Neutrophil (primary cell): ENCODE data around the gene ZFTA.

Source experiments
- H3K27ac ChIP-seq: fragments of 200-600 bp; sonication (generic); 2 replicates; pipeline ENCODE4 v1.5.1; 2016; ENCODE audit warnings: mild to moderate bottlenecking, moderate library complexity
- H3K27me3 ChIP-seq: fragments of 200-600 bp; sonication (generic); 2 replicates; pipeline ENCODE4 v1.6.0; 2016; ENCODE audit warnings: mild to moderate bottlenecking
- H3K36me3 ChIP-seq: fragments of 200-600 bp; sonication (generic); 2 replicates; pipeline ENCODE4 v1.5.1; 2017
- H3K4me1 ChIP-seq, 2 experiments: fragments of 200-600 bp in 1 of 2; sonication (generic) in 1 of 2; 1 replicate in 1 of 2; 2 replicates in 1 of 2; pipeline versions ENCODE4 v1.5.1 to v1.6.1; 2013 to 2016; ENCODE audit warnings: low read depth in 1 of 2, low read length in 1 of 2, mild to moderate bottlenecking in 1 of 2, moderate library complexity in 1 of 2; ENCODE audit not compliant: control insufficient read depth in 1 of 2, insufficient read depth in 1 of 2
- H3K4me3 ChIP-seq, 2 experiments: fragments of 200-600 bp in 1 of 2; sonication (generic) in 1 of 2; 1 replicate in 1 of 2; 2 replicates in 1 of 2; pipeline ENCODE4 v1.5.1; 2013 to 2016; ENCODE audit warnings: low read depth in 1 of 2, low read length in 1 of 2, mild to moderate bottlenecking in 1 of 2, moderate library complexity in 1 of 2
- H3K9me3 ChIP-seq: fragments of 200-600 bp; sonication (generic); 2 replicates; pipeline ENCODE4 v1.5.1; 2016
- TF ChIP-seq, protein P1 (sequence below): fragments of 200-600 bp; sonication (generic); IDR thresholded peaks from 2 replicates; pipeline ENCODE4 v1.5.1; 2016; ENCODE audit warnings: antibody characterized with exemption

The ZFTA gene

DNA sequence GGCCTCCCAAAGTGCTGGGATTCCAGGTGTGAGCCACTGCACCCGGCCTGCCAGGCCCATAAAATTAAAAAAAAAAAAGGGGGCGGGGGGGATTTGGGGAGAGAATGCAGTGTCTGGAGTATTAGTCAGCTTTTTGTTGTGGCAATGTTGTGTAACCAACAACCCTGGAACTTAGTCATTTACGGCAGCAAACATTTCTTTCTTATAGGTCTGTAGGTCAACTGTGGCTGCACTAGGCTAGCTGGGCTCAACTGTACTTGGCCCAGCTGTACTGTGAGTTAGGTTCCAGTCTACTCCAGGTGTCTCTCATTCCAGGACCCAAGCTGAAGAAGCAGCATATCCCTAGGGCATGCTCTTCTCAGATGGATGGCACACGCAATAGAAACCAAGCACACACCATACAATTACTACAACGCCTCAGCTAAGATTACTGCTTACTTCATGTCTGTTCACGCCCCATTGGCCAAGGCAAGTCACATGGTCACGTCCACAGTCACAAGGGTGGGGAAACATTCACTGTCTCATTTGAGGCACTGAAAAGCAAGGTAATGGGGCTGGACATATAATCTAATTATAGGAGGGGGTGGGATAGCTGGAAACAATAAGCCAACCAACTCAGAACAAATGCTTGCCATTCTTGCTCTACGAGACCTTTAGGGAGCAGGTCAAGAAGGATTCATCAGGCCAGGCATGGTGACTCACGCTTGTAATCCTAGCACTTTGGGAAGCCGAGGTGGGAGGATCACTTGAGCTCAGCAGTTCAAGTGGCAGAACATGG, 34.3 kb upstream of the ZFTA start:
- Histone ChIP-seq H3K27me3 (peaks cover 12% of the 10 kb centered on the region), H3K4me3 (no peak overlapping the region), H3K36me3 (no peaks in the 10 kb centered on the region), H3K4me1 (no peaks in the 10 kb centered on the region), H3K9me3 (no peaks in the 10 kb centered on the region), H3K27ac (no peak overlapping the region)
- TF ChIP-seq, protein P1, sequence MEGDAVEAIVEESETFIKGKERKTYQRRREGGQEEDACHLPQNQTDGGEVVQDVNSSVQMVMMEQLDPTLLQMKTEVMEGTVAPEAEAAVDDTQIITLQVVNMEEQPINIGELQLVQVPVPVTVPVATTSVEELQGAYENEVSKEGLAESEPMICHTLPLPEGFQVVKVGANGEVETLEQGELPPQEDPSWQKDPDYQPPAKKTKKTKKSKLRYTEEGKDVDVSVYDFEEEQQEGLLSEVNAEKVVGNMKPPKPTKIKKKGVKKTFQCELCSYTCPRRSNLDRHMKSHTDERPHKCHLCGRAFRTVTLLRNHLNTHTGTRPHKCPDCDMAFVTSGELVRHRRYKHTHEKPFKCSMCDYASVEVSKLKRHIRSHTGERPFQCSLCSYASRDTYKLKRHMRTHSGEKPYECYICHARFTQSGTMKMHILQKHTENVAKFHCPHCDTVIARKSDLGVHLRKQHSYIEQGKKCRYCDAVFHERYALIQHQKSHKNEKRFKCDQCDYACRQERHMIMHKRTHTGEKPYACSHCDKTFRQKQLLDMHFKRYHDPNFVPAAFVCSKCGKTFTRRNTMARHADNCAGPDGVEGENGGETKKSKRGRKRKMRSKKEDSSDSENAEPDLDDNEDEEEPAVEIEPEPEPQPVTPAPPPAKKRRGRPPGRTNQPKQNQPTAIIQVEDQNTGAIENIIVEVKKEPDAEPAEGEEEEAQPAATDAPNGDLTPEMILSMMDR = no peak

DNA sequence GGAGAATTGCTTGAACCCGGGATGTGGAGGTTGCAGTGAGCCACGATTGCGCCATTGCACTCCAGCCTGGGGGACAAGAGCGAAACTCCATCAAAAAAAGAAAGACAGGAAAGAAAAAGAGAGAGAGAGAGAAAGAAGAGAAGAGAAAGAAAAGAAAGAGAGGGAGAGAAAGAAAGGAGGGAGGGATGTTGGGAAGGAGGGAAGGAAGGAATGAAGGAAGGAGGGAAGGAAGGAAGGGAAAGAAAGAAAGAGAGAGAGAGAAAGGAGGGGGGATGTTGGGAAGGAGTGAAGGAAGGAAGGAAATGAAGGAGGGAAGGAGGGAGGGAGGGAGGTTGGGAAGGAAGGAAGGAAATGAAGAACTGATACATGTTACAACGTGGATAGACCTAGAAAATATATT, 32.3 kb upstream of the ZFTA start:
- Histone ChIP-seq H3K27ac (no peak overlapping the region), H3K4me1 (no peaks in the 10 kb centered on the region), H3K4me3 (no peak overlapping the region), H3K9me3 (no peaks in the 10 kb centered on the region), H3K27me3 (peaks cover 20% of the 10 kb centered on the region), H3K36me3 (no peaks in the 10 kb centered on the region)
- TF ChIP-seq, protein P1 = no peak

DNA sequence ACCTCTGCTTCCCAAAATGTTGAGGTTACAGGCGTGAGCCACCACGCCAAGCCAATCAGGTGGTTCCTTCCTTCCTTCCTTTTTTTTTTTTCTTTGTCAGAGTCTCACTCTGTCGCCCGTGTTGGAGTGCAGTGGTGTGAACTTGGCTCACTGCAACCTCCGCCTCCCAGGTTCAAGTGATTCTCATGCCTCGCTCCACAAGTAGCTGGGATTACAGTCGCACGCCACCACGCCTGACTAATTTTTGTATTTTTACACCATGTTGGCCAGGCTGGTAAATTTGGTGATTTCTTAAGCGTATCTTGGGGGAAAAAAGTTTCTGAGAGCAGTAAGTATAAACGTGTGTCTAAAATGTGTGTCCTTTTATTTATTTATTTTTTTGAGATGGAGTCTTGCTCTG, 26.5 kb upstream of the ZFTA start:
- H3K9me3 ChIP-seq = peaks cover 6% of the 10 kb centered on the region
- H3K27ac ChIP-seq = no peak overlapping the region
- TF ChIP-seq, protein P1 = no peak

DNA sequence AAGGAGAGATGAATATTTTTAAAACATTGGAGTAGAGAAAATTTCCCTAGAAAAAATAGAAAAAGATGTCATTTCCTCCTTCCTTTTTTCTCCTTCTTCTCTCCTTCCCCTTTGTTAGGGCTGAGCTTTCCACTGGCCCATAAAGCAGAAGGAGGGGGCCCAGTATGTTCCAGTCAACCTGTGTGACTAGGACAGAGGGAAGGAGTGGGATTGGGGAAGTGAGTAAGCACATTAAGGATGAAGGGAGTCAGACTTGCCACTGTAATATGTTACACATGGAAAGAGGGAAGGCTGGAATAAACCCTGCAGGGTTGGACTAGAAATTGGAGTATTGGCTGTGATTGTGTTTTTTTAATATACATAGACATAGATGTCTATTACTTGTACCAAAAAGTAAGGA, 24.6 kb upstream of the ZFTA start:
- TF ChIP-seq, protein P1 = no peak
- H3K4me1 ChIP-seq = peaks cover 10 to 18% of the 10 kb centered on the region in 2 experiments
- no peak overlapping the region for H3K4me3 ChIP-seq
- H3K9me3 ChIP-seq = peaks cover 6% of the 10 kb centered on the region
- peaks cover 8% of the 10 kb centered on the region for H3K27me3 ChIP-seq
- no peaks in the 10 kb centered on the region for H3K36me3 ChIP-seq
- no peak overlapping the region for H3K27ac ChIP-seq

More for the DNA sequence above, 26.5 kb upstream of the ZFTA start:
- no peak overlapping the region for H3K4me3 ChIP-seq
- no peaks in the 10 kb centered on the region for H3K36me3 ChIP-seq
- H3K4me1 ChIP-seq = peaks cover 9 to 15% of the 10 kb centered on the region in 2 experiments
- H3K27me3 ChIP-seq = peaks cover 13% of the 10 kb centered on the region

DNA sequence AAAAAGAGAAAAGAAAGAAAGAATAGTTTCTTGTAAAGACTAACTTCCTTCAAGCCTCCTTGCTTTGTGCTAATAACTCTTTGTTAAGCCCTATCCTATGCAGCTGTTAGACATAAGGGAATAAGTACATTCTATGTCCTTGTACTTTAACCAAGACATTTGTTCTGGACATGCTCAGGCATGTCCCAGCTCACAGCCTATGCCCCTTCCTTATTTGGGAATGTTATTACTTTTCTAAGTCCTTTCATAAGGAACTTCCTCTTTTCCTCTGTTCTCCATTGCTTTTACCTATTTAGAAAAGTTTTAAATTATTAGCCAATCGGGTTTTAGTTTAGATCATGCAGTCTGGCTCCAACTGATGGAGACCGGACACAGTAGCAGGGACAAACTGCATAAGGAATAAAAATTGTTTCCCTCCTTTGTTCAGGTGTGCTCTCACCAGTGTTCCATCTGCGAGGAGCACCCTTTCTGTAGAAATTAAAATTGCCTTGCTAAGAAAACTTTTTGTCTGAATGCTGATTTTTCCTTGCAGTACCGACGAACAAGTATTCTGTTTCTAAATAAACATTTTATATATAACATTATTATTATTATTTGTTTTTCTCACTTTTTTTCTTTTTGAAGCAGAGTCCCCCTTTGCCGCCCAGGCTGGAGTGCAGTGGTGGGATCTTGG, 23.1 kb upstream of the ZFTA start:
- TF ChIP-seq, protein P1 = no peak

More for the DNA sequence above, 23.1 kb upstream of the ZFTA start:
- Histone ChIP-seq H3K4me1 (peaks cover 10 to 18% of the 10 kb centered on the region in 2 experiments), H3K27me3 (peaks cover 4% of the 10 kb centered on the region), H3K36me3 (no peaks in the 10 kb centered on the region), H3K27ac (no peak overlapping the region), H3K4me3 (no peak overlapping the region), H3K9me3 (peaks cover 6% of the 10 kb centered on the region)
